Endodermal cell (in vitro differentiated cells): Measurements from ENCODE around the gene PIGK. TPM values are rescaled to one million over a fixed set of nuclear protein-coding genes. Genes with fewer than 3 reads are reported as not detected.
A peak's percentile ranks its signal among the peaks of the same experiment; 100 is the strongest.

Source experiments
- DNase-seq: peaks from one replicate; pipeline ENCODE4 v3.0.0-alpha.2; 2017
- H3K27ac ChIP-seq: 2 replicates; pipeline ENCODE4 v1.5.1; 2013; ENCODE audit warnings: mild to moderate bottlenecking, low read depth, low read length, moderate library complexity
- H3K27me3 ChIP-seq: 2 replicates; pipeline ENCODE4 v1.6.1; 2013; ENCODE audit warnings: mild to moderate bottlenecking, low read length, moderate library complexity; ENCODE audit not compliant: insufficient read depth, control insufficient read depth, poor library complexity, severe bottlenecking
- H3K36me3 ChIP-seq: 2 replicates; pipeline ENCODE4 v1.7.0; 2013; ENCODE audit warnings: mild to moderate bottlenecking, low read length, moderate library complexity; ENCODE audit not compliant: control insufficient read depth, insufficient read depth
- H3K4me1 ChIP-seq: one replicate; pipeline ENCODE4 v1.7.0; 2013; ENCODE audit warnings: low read length; ENCODE audit not compliant: control insufficient read depth, insufficient read depth
- H3K4me3 ChIP-seq: 2 replicates; pipeline ENCODE4 v1.5.1; 2013; ENCODE audit warnings: mild to moderate bottlenecking, low read length, moderate library complexity
- H3K9ac ChIP-seq: 2 replicates; pipeline ENCODE4 v1.6.1; 2013; ENCODE audit warnings: mild to moderate bottlenecking, low read length, moderate library complexity; ENCODE audit not compliant: poor library complexity, severe bottlenecking; ENCODE audit errors: extremely low read depth
- H3K9me3 ChIP-seq: 2 replicates; pipeline ENCODE4 v1.6.1; 2013; ENCODE audit warnings: mild to moderate bottlenecking, low read length, moderate library complexity; ENCODE audit not compliant: control insufficient read depth
- H3K27ac Mint-ChIP-seq: 2 replicates; pipeline ENCODE4 v1.8.0; 2020; ENCODE audit warnings: mixed read lengths
- H3K27me3 Mint-ChIP-seq: 2 replicates; pipeline ENCODE4 v1.8.0; 2021; ENCODE audit warnings: mild to moderate bottlenecking, mixed read lengths; ENCODE audit not compliant: insufficient read depth
- H3K36me3 Mint-ChIP-seq: 2 replicates; pipeline ENCODE4 v1.8.0; 2020; ENCODE audit warnings: low read depth, mixed read lengths
- H3K4me1 Mint-ChIP-seq: 2 replicates; pipeline ENCODE4 v1.8.0; 2020; ENCODE audit warnings: mixed read lengths
- H3K4me3 Mint-ChIP-seq: 2 replicates; pipeline ENCODE4 v1.8.0; 2020; ENCODE audit warnings: mild to moderate bottlenecking, moderate library complexity, mixed read lengths
- H3K9me3 Mint-ChIP-seq: 2 replicates; pipeline ENCODE4 v1.8.0; 2020; ENCODE audit warnings: mild to moderate bottlenecking, mixed read lengths
- CTCF ChIP-seq: fragments of 200-600 bp; sonication (generic); conservative IDR thresholded peaks from 2 replicates; pipeline ENCODE4 v1.5.0; 2021; ENCODE audit warnings: antibody characterized with exemption, mild to moderate bottlenecking
- WGBS, 2 experiments: methylation state at CpG; one replicate each; pipeline versions ENCODE4 v1.1.5 to v1.1.7; 2013; ENCODE audit warnings: missing lambda C conversion rate in 2 of 2, mixed read lengths in 1 of 2; ENCODE audit not compliant: insufficient coverage in 1 of 2, insufficient read length in 1 of 2; 5-methylcytosine and 5-hydroxymethylcytosine counted together
- total RNA-seq, 2 donors: library from RNA; stranded (reverse); fragmentation: NEBNext Ultra II Directional in 1 of 2; extraction: Animal tissue kit (Norgen Biotek cat#: 25700) in 1 of 2; gene quantifications; 2 replicates in 1 of 2; 3 replicates in 1 of 2; pipeline ENCODE4 v1.2.1, GENCODE V29; 2021

Gene PIGK
- total RNA-seq, 2 donors from 2014 or later, result 19.9 to 26.7 TPM

- no peaks in the 10 kb centered on the region for H3K27me3 Mint-ChIP-seq
- peaks cover 1% of the 10 kb centered on the region for H3K4me1 Mint-ChIP-seq
- Histone ChIP-seq H3K27ac (no peak overlapping the region), H3K27me3 (no peaks in the 10 kb centered on the region), H3K4me3 (no peak overlapping the region), H3K36me3 (no peaks in the 10 kb centered on the region), H3K9me3 (no peaks in the 10 kb centered on the region), H3K4me1 (no peaks in the 10 kb centered on the region), H3K9ac (no peak overlapping the region)
- peak; percentile 62 for DNase-seq
- H3K27ac Mint-ChIP-seq, result no peak overlapping the region
- H3K36me3 Mint-ChIP-seq, result no peaks in the 10 kb centered on the region
- WGBS, 2 experiments, result 13 to 19% methylated on average over 1 to 2 of the region's 2 CpGs
- H3K9me3 Mint-ChIP-seq, result no peaks in the 10 kb centered on the region
- no peak overlapping the region for H3K4me3 Mint-ChIP-seq
- TF ChIP-seq CTCF, result peak; percentile 87
Observed at GRCh38 chr1:77126307-77126706, 92.9 kb downstream of the PIGK start.

DNA sequence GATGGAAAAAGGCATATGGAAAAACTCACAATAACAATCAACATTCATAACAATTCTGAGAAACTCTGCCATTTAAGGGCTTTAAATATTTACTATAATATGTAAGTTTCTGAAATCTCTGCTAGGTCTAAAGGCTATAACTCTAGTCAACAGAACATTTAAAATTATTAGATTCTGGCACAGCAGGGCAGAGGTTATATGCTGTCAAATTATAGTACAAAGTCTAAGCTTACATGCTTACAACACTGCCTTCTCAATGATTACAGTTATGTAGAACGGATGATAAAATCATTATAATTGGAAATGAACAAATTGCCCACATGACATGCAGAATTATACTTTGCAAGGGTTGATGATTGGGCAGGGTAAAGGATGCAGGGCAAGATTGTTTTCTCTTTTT lies 97.7 kb downstream of the PIGK start:
- Histone ChIP-seq H3K9ac (no peak overlapping the region), H3K4me3 (no peak overlapping the region), H3K27me3 (no peaks in the 10 kb centered on the region), H3K9me3 (no peaks in the 10 kb centered on the region), H3K27ac (peak overlapping the region; percentile 56), H3K36me3 (no peaks in the 10 kb centered on the region), H3K4me1 (no peaks in the 10 kb centered on the region)
- 100% methylated on average over 1 of the region's 1 CpG; no CpG with 5 or more reads in 1 of the 2 experiments for WGBS, 2 experiments
- no peak overlapping the region for H3K4me3 Mint-ChIP-seq
- peaks cover 1% of the 10 kb centered on the region for H3K4me1 Mint-ChIP-seq
- H3K27me3 Mint-ChIP-seq, result no peaks in the 10 kb centered on the region
- no peak overlapping the region for H3K27ac Mint-ChIP-seq
- no peak for DNase-seq
- peaks cover 2% of the 10 kb centered on the region for H3K36me3 Mint-ChIP-seq
- TF ChIP-seq CTCF, result no peak
- H3K9me3 Mint-ChIP-seq, result no peaks in the 10 kb centered on the region

DNA sequence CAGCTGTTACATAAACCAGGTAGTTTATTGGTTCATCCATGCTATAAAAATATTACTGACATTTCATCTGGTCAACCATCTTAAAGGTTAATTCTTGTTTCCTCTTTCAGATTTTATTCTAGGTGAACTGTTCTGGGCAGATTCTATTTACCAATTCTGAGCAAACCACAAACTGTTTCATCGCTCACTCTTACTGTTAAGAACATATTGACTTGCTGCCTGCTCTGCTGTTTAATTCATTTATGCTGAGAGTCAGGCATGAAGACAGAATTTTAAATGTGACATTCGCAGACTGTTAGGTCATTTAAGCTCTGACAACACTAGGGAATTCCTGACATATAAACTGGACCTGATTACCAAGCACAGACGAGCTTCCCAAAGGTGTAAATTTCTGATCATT lies 98.3 kb downstream of the PIGK start:
- WGBS, 2 experiments, result 77 to 88% methylated on average over 2 to 3 of the region's 3 CpGs
- Mint-ChIP-seq H3K4me1 (no peaks in the 10 kb centered on the region), H3K36me3 (peaks cover 2% of the 10 kb centered on the region), H3K27ac (no peak overlapping the region), H3K9me3 (no peaks in the 10 kb centered on the region), H3K27me3 (no peaks in the 10 kb centered on the region), H3K4me3 (no peak overlapping the region)
- Histone ChIP-seq H3K27ac (peak overlapping the region; percentile 69), H3K4me3 (no peak overlapping the region), H3K27me3 (no peaks in the 10 kb centered on the region), H3K36me3 (no peaks in the 10 kb centered on the region), H3K9me3 (no peaks in the 10 kb centered on the region), H3K9ac (no peak overlapping the region), H3K4me1 (no peaks in the 10 kb centered on the region)
- TF ChIP-seq CTCF, result no peak
- no peak for DNase-seq
